ENCODE measurements around the gene TDRD7. TPM values are rescaled to one million over a fixed set of nuclear protein-coding genes. Genes with fewer than 3 reads are reported as not detected.
A peak's percentile ranks its signal among the peaks of the same experiment; 100 is the strongest.
"Not testable (repeated sequence)": the region's sequence is repeated elsewhere in the genome, so short reads cannot be mapped to it uniquely, and the experiment has no call there.

The TDRD7 gene
- polyA plus RNA-seq, 1 of the 3 experiments (the other 2 are of a cell fraction): 4.9 TPM

GRCh38 chr9:97498846-97499245 lies 87.0 kb downstream of the TDRD7 start:
- H3K4me2 ChIP-seq; H3K27ac ChIP-seq (ENCODE audit: low read depth in 2 of 2, low read length in 1 of 2); H4K20me1 ChIP-seq (ENCODE audit: insufficient read depth); H3K9me2 ChIP-seq; H3F3A ChIP-seq (replicated peaks; ENCODE audit: insufficient read depth); H3K4me3 ChIP-seq (ENCODE audit: low read depth in 2 of 2, low read length in 1 of 2); H3K36me3 ChIP-seq (replicated peaks in 1 of 2; ENCODE audit: control insufficient read depth in 1 of 2, insufficient read depth in 2 of 2, low read length in 1 of 2); DNase-seq; POLR2A ChIA-PET; H3K9ac ChIP-seq; H3K4me1 ChIP-seq (ENCODE audit: control insufficient read depth in 1 of 2, insufficient read depth in 2 of 2, low read depth in 1 of 2, low read length in 1 of 2); H3K79me2 ChIP-seq (ENCODE audit: insufficient read depth); H2AFZ ChIP-seq (ENCODE audit: low read depth); H3K9me3 ChIP-seq: not testable (repeated sequence)
- peaks cover 28% of the 10 kb centered on the region for H3K27me3 ChIP-seq (ENCODE audit: insufficient read depth)
- CTCF ChIA-PET: interaction anchor here (8.5 kb wide), 1 partner anchor 28 kb away, joined by 153 read pairs; no protein-coding TSS in a partner anchor
- 78% methylated on average over 5 of the region's 5 CpGs for WGBS (ENCODE audit: low lambda C conversion rate)

GRCh38 chr9:97500263-97500662 lies 88.4 kb downstream of the TDRD7 start:
- peaks cover 5% of the 10 kb centered on the region for H3F3A ChIP-seq (replicated peaks; ENCODE audit: insufficient read depth)
- no peaks in the 10 kb centered on the region for H3K36me3 ChIP-seq (replicated peaks in 1 of 2; ENCODE audit: control insufficient read depth in 1 of 2, insufficient read depth in 2 of 2, low read length in 1 of 2)
- H3K4me2 ChIP-seq: no peak overlapping the region
- no peak overlapping the region for H3K27ac ChIP-seq (ENCODE audit: low read depth in 2 of 2, low read length in 1 of 2)
- H3K4me3 ChIP-seq (ENCODE audit: low read depth in 2 of 2, low read length in 1 of 2): no peak overlapping the region
- no peak overlapping the region for H3K9ac ChIP-seq
- POLR2A ChIA-PET: no interaction called here
- WGBS (ENCODE audit: low lambda C conversion rate): 89% methylated on average over 5 of the region's 5 CpGs
- H4K20me1 ChIP-seq (ENCODE audit: insufficient read depth): no peaks in the 10 kb centered on the region
- H2AFZ ChIP-seq (ENCODE audit: low read depth): no peak overlapping the region
- peaks cover 39% of the 10 kb centered on the region for H3K27me3 ChIP-seq (ENCODE audit: insufficient read depth)
- TF ChIP-seq SMC3 (IDR thresholded peaks at IDR 0.05; ENCODE audit: low read depth, low read length): no peak
- TF ChIP-seq RXRA (IDR thresholded peaks at IDR 0.05; ENCODE audit: borderline replicate concordance, low read depth): no peak
- no peak for TF ChIP-seq SIN3A (IDR thresholded peaks at IDR 0.05; ENCODE audit: borderline replicate concordance, low read depth, low read length)
- TF ChIP-seq MXI1 (IDR thresholded peaks at IDR 0.05; ENCODE audit: low read depth, low read length): no peak
- no peak for TF ChIP-seq GATA2 (CRISPR knock-in tag; IDR thresholded peaks at IDR 0.05)
- TF ChIP-seq USF1 (IDR thresholded peaks at IDR 0.05; ENCODE audit: borderline replicate concordance, low read depth): no peak
- no peaks in the 10 kb centered on the region for H3K9me2 ChIP-seq
- CTCF ChIA-PET: interaction anchor here (0.7 to 8.5 kb wide), 9 partner anchors 8 to 134 kb away, joined by 3 to 153 read pairs (median 36); partner anchors contain the start of genes NCBP1 and TSTD2
- no peak for DNase-seq
- H3K9me3 ChIP-seq: no peaks in the 10 kb centered on the region
- H3K4me1 ChIP-seq (ENCODE audit: control insufficient read depth in 1 of 2, insufficient read depth in 2 of 2, low read depth in 1 of 2, low read length in 1 of 2): peaks cover 0 to 17% of the 10 kb centered on the region in 2 experiments; a peak in 2 of 4 replicates
- no peaks in the 10 kb centered on the region for H3K79me2 ChIP-seq (ENCODE audit: insufficient read depth)

GRCh38 chr9:97500765-97501176 lies 88.9 kb downstream of the TDRD7 start:
- Histone ChIP-seq H3K9me3 (no peaks in the 10 kb centered on the region), H4K20me1 (ENCODE audit: insufficient read depth) (no peaks in the 10 kb centered on the region), H2AFZ (ENCODE audit: low read depth) (no peak overlapping the region), H3K36me3 (replicated peaks in 1 of 2; ENCODE audit: control insufficient read depth in 1 of 2, insufficient read depth in 2 of 2, low read length in 1 of 2) (no peaks in the 10 kb centered on the region), H3K79me2 (ENCODE audit: insufficient read depth) (no peaks in the 10 kb centered on the region), H3K27ac (ENCODE audit: low read depth in 2 of 2, low read length in 1 of 2) (peak overlapping the region in 1 of 2 experiments; percentile 65; a peak in 2 of 4 replicates), H3F3A (replicated peaks; ENCODE audit: insufficient read depth) (peaks cover 5% of the 10 kb centered on the region), H3K9ac (no peak overlapping the region), H3K4me3 (ENCODE audit: low read depth in 2 of 2, low read length in 1 of 2) (peak overlapping the region; percentile 44 to 64), H3K4me1 (ENCODE audit: control insufficient read depth in 1 of 2, insufficient read depth in 2 of 2, low read depth in 1 of 2, low read length in 1 of 2) (peaks cover 0 to 23% of the 10 kb centered on the region in 2 experiments; a peak in 2 of 4 replicates), H3K9me2 (no peaks in the 10 kb centered on the region), H3K27me3 (ENCODE audit: insufficient read depth) (peaks cover 44% of the 10 kb centered on the region), H3K4me2 (0 out of 2 replicates have a peak overlapping the region, but pooled peaks have one; percentile 37)
- TF ChIP-seq FOSL2 (IDR thresholded peaks at IDR 0.05; ENCODE audit: borderline replicate concordance, low read depth) (no peak), ELF1 (IDR thresholded peaks at IDR 0.05) (no peak), NFIC (IDR thresholded peaks at IDR 0.05; ENCODE audit: borderline replicate concordance) (no peak), GATA2 (CRISPR knock-in tag; IDR thresholded peaks at IDR 0.05) (no peak), YY1 (IDR thresholded peaks at IDR 0.05; ENCODE audit: low read depth) (no peak), EZH2phosphoT487 (IDR thresholded peaks at IDR 0.05; ENCODE audit: borderline replicate concordance, low read depth) (no peak), POLR2AphosphoS5 (IDR thresholded peaks at IDR 0.05; ENCODE audit: low read depth, low read length) (no peak), RXRA (IDR thresholded peaks at IDR 0.05; ENCODE audit: borderline replicate concordance, low read depth) (no peak)
- DNase-seq: no peak
- CTCF ChIA-PET: interaction anchor here (0.6 to 8.5 kb wide), 17 partner anchors 9 to 133 kb away, joined by 3 to 153 read pairs (median 6); partner anchors contain the start of genes NCBP1 and TSTD2
- WGBS (ENCODE audit: low lambda C conversion rate): 52% methylated on average over 6 of the region's 6 CpGs
- POLR2A ChIA-PET: interaction anchor here (0.6 to 3.5 kb wide), 7 partner anchors 12 to 133 kb away, joined by 3 to 27 read pairs (median 7); partner anchors contain the start of genes NCBP1 and TSTD2

Measured in SK-N-SH (cell line).